Measurements from ENCODE around the gene KIF26A.

KIF26A gene

DNA sequence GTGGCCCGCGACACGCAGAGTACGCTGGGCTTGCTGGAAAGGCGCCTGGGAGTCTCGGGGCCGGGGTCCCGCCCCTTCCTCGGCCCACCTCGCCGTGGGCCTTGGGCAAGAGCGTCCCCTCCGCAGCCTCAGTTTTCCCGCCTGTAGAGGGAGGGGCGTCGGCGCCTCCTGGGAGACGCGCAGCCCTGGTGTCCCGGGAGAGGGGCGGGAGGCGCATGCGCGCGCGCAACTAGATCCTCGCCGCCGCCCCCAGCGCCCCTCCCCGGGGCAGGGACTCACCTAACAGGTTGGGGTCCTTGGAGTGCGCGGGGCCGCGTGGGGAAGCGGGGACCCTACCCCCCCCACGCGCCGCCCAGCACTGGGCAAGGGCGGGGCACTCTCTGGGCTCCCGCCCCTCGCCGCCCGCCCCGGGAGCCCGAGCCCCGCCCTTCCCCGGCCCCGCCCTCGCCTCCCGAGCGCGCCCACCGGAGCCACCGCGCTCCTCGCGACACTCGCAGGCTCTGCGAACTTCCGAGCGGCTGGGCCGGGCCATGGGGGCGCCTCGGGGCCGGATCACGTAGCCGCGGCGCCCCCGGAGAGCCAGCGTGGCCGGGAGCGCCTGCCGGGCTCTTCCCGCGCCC, at the start of gene KIF26A:
Gene KIF26A (plus strand): TSS at position 490 of the 620 bp plus-strand sequence. CDS start 136 bp downstream, outside the sequence.
- no peak for DNase-seq (ENCODE audit: low spot score)

DNA sequence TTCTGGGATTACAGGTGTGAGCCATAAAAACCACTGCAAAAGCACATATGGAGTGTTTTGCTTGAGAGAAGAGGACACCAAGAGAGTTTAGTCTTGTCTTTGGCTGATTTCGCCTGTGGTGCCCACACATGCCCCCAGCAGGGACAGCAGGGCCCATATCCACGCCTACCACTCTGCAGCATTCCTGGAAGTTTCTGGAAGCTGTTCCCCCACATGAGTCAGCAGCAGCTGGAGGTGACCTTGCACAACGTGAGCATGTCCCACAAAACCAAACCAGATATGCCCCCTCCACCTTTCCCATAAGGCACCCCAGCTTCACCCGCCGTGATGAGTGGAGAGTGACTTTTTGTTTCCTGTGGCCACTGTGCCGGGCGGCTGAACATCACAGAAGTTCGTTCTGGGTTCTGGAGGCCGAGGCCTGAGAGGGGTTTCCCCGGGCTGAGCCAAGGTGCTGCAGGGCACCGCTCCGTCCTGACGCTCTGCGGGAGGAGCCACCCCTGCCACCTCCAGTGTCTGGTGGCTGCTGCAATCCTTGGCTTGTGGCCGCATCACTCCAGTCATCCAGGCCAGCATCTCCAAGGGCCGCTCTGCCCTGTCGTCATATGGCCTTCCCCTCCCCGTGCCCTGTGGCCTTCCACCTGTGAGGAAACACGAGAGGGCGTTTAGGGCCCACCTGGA, 48.2 kb upstream of the KIF26A start:
- no peak for DNase-seq (ENCODE audit: low spot score)

- no peak for DNase-seq (ENCODE audit: low spot score)
Measured at GRCh38 chr14:104091061-104091926, 47.1 kb upstream of the KIF26A start.

GRCh38 chr14:104091927-104092771, 46.2 kb upstream of the KIF26A start:
- no peak for DNase-seq (ENCODE audit: low spot score)

- DNase-seq (ENCODE audit: low spot score): no peak
Measured at GRCh38 chr14:104092931-104093365, 45.4 kb upstream of the KIF26A start.

- no peak for DNase-seq (ENCODE audit: low spot score)
Measured at GRCh38 chr14:104093366-104094055, 44.9 kb upstream of the KIF26A start.

- no peak for DNase-seq (ENCODE audit: low spot score)
Measured at GRCh38 chr14:104094056-104094708, 44.2 kb upstream of the KIF26A start.

- DNase-seq (ENCODE audit: low spot score): peak; percentile 54
Measured at GRCh38 chr14:104094709-104095425, 43.5 kb upstream of the KIF26A start.

DNA sequence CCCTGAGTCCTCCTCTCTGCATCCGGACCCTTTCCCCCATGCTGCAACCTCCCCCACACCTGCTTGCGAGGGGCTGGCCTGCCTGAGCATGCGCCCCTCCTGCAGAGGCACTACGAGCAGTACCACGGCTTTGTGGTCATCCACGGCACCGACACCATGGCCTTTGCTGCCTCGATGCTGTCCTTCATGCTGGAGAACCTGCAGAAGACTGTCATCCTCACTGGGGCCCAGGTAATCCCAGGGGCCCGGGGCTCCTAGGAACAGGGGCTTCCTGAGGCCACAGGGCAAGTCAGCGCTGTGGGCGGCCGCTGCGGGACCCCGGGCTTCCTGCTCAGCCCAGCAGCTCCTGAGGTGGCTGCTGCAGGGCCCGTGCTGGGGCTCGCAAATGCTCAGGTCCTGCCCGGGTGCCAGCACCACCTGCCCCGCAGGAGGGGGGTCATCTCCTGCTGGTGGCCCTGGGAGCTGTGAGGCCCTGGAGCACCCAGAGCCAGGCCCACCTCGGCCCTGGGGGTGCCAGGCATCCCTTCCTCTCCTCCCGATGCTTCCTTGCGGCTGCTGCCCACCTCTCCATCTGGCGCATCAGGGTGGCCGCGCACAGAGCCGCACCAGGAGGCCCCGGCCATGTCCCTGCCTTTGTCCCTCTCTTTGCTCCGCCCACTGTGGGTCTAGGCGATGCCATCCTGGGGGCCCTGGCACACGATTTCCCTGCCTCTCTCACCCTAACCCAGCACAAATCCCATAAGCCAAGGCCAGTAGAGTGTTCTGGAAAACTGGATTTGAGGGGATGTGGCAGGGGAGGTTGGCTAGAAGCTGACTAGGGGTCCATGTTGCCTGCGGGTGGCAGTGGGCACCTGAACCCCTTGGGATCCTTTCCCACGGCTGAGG, 42.7 kb upstream of the KIF26A start:
- no peak for DNase-seq (ENCODE audit: low spot score)

DNA sequence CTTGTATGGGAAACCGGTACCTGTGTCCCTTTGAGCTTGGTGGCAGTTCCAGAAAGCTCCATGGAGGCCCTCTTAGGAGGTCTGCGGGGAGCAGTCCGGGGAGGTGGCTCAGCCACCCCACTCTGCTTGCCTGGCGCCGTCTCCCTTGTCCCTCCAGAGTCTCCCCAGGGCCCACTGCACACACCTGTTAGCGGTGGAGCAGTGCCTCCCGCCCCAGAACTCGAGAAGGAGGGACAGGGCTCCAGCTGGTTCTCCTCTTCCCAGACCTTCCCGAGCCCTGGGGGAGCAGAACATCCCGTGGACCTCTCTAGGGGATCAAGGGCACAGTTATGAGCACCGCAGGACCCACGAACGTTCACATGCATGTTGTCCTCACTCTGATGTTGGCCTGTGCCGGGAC, 42.1 kb upstream of the KIF26A start:
- DNase-seq (ENCODE audit: low spot score): no peak

GRCh38 chr14:104096751-104097700, 41.4 kb upstream of the KIF26A start:
- DNase-seq (ENCODE audit: low spot score): no peak

DNA sequence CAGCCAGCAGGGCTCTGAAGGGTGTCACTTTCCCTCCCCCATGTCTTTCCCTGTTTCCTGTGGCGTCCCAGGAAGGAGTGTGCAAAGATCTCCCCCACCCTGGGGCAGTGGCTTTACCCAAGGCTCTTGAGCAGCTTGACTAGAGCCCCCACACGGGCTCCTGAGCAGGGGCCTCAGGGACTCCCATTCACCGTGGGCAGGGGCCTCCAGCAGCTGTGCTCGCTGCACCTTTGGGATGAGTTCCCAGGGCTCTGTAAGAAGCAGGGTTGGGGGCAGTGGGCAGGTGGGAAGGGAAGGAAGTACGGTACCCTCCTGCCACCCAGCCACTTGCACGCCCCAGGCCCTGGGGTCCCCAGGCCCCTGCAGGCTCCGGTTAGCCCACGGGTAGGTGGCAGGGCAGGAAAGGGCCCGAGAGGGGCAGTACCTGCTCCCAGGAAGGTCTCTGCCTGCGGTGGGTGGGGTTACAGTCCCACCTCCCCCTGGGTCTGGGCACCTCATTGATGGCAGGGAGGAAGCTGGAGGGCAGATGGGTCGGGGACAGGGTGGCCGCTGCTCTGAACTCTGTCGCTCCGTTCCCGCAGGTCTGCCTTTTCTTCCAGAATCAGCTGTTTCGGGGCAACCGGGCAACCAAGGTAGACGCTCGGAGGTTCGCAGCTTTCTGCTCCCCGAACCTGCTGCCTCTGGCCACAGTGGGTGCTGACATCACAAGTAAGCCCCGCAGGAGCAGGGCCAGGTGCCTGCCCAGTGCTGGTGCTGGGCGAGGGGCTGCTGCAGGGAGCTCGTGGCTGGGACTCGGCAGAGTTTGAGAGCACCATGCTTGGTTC, 39.9 kb upstream of the KIF26A start:
- DNase-seq (ENCODE audit: low spot score): no peak

DNA sequence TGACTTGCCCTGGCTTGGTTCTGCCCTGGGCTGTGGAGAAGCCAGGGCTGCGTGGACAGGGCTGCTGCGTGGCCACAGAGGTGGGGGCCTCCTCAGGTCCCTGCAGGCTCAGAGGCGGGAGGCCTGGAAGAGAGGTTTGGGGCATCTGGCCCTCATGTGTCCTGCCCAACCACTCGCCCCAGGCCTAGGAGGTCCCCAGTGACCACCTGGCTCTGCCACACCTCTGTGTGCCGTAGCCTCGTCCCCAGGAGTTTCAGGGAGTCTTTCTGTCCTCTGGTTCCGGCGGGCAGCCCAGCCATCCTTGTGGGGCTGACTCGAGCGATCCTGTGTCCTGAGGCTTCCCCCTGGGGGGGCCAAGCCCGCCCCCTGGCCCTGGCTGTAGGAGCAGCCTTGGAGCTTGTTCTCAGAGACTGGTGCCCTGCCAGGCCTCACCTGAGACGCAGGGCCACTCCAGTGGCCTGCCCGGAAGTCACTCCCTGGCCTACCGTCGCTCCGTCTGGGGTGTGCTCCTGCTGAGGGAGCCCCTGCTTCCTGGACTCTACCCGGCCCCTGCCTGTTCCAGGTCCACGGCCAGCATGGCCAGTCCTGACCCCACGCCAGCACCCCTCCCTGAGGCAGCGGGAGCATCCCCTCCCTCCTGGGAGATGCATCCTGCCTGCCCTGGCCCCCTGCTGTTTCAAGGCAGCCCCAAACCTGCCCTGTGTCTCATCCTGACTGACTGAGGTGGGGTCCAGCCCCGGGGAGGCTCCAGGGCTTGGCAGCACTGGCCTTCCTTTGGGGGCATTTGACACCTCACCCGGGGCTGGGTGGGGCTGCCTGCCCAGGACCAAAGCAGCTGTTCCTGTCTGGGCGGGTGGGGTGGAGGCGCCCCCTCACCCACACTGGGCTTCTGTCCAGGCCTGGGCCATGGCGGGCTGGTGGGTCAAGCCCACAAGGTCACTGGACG, 39.0 kb upstream of the KIF26A start:
- DNase-seq (ENCODE audit: low spot score): no peak

GRCh38 chr14:104100171-104101085, 38.0 kb upstream of the KIF26A start:
- DNase-seq (ENCODE audit: low spot score): no peak

All from kidney tubule cell (primary cell).